ENCODE measurements around the gene VPS13D.

GRCh38 chr1:12380326-12381249 lies 150.8 kb downstream of the VPS13D start:
- TF ChIP-seq, protein P1, sequence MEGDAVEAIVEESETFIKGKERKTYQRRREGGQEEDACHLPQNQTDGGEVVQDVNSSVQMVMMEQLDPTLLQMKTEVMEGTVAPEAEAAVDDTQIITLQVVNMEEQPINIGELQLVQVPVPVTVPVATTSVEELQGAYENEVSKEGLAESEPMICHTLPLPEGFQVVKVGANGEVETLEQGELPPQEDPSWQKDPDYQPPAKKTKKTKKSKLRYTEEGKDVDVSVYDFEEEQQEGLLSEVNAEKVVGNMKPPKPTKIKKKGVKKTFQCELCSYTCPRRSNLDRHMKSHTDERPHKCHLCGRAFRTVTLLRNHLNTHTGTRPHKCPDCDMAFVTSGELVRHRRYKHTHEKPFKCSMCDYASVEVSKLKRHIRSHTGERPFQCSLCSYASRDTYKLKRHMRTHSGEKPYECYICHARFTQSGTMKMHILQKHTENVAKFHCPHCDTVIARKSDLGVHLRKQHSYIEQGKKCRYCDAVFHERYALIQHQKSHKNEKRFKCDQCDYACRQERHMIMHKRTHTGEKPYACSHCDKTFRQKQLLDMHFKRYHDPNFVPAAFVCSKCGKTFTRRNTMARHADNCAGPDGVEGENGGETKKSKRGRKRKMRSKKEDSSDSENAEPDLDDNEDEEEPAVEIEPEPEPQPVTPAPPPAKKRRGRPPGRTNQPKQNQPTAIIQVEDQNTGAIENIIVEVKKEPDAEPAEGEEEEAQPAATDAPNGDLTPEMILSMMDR (IDR thresholded peaks at IDR 0.05; ENCODE audit: low read length) = no peak
- no peak for TF ChIP-seq EZH2phosphoT487 (IDR thresholded peaks at IDR 0.05; ENCODE audit: low read length)
